GM23338 (cell line): ENCODE measurements around the gene DCP2. TPM values are rescaled to one million over a fixed set of nuclear protein-coding genes. Genes with fewer than 3 reads are reported as not detected.

Experiments used
- ATAC-seq: fragments of 200-7000 bp; cut with Tn5 transposase; 3 replicates; pipeline ENCODE4 v1.9.1; 2020
- DNase-seq: peaks from one replicate; pipeline ENCODE4 v3.0.0-alpha.2; 2015; ENCODE audit warnings: low spot score
- H2AFZ ChIP-seq: fragments of 200-600 bp; sonication (generic); 2 replicates; pipeline ENCODE4 v1.8.0; 2016; ENCODE audit warnings: antibody characterized with exemption, mild to moderate bottlenecking, moderate library complexity
- H3F3A ChIP-seq: fragments of 200-600 bp; sonication (generic); replicated peaks from 2 replicates; pipeline ENCODE4 v1.8.0; 2017; ENCODE audit warnings: antibody characterized with exemption, mixed run types, low read depth
- H3K27ac ChIP-seq: fragments of 200-600 bp; sonication (generic); 2 replicates; pipeline ENCODE4 v1.6.1; 2016; ENCODE audit warnings: low read depth
- H3K27me3 ChIP-seq: fragments of 200-600 bp; sonication (generic); 2 replicates; pipeline ENCODE4 v1.8.0; 2016; ENCODE audit warnings: mild to moderate bottlenecking, mixed run types, moderate library complexity; ENCODE audit not compliant: insufficient read depth
- H3K36me3 ChIP-seq: fragments of 200-600 bp; sonication (generic); 2 replicates; pipeline ENCODE4 v1.8.0; 2016; ENCODE audit warnings: mild to moderate bottlenecking; ENCODE audit not compliant: insufficient read depth
- H3K4me1 ChIP-seq: fragments of 200-600 bp; sonication (generic); 2 replicates; pipeline ENCODE4 v1.8.0; 2016; ENCODE audit warnings: mild to moderate bottlenecking, moderate library complexity; ENCODE audit not compliant: insufficient read depth
- H3K4me2 ChIP-seq: fragments of 200-600 bp; sonication (generic); 2 replicates; pipeline ENCODE4 v1.7.1; 2017; ENCODE audit warnings: mixed run types
- H3K4me3 ChIP-seq: fragments of 200-600 bp; sonication (generic); 2 replicates; pipeline ENCODE4 v1.6.1; 2016; ENCODE audit warnings: mixed run types
- H3K79me2 ChIP-seq: fragments of 200-600 bp; sonication (generic); replicated peaks from 2 replicates; pipeline ENCODE4 v1.8.0; 2017; ENCODE audit warnings: mild to moderate bottlenecking; ENCODE audit not compliant: insufficient read depth
- H3K9me2 ChIP-seq: fragments of 200-600 bp; sonication (generic); 2 replicates; pipeline ENCODE4 v1.8.0; 2017; ENCODE audit not compliant: insufficient read depth
- H4K20me1 ChIP-seq: fragments of 200-600 bp; sonication (generic); replicated peaks from 2 replicates; pipeline ENCODE4 v1.8.0; 2017; ENCODE audit warnings: mild to moderate bottlenecking; ENCODE audit not compliant: insufficient read depth
- H3K27ac Mint-ChIP-seq: 2 replicates; pipeline ENCODE4 v1.8.0; 2020; ENCODE audit warnings: inconsistent platforms, mild to moderate bottlenecking, moderate library complexity, mixed read lengths
- H3K27me3 Mint-ChIP-seq: 3 replicates; pipeline ENCODE4 v1.8.0; 2022; ENCODE audit warnings: low read depth, mild to moderate bottlenecking, moderate library complexity, mixed read lengths, inconsistent platforms; ENCODE audit not compliant: insufficient read depth, poor library complexity
- H3K36me3 Mint-ChIP-seq: 3 replicates; pipeline ENCODE4 v1.8.0; 2021; ENCODE audit warnings: low read depth, mild to moderate bottlenecking, inconsistent platforms, moderate library complexity, mixed read lengths
- H3K4me1 Mint-ChIP-seq: 3 replicates; pipeline ENCODE4 v1.8.0; 2020; ENCODE audit warnings: mild to moderate bottlenecking, inconsistent platforms, mixed read lengths
- H3K4me3 Mint-ChIP-seq: 3 replicates; pipeline ENCODE4 v1.8.0; 2021; ENCODE audit warnings: moderate library complexity, mild to moderate bottlenecking, inconsistent platforms, mixed read lengths
- H3K9me3 Mint-ChIP-seq: 3 replicates; pipeline ENCODE4 v1.8.0; 2020; ENCODE audit warnings: moderate library complexity, mild to moderate bottlenecking, inconsistent platforms, mixed read lengths
- CREB1 ChIP-seq: fragments of 250-450 bp; sonication (Bioruptor Pico); IDR thresholded peaks from 2 replicates; pipeline ENCODE4 v1.5.0; 2020; ENCODE audit warnings: low read depth, mild to moderate bottlenecking, moderate library complexity
- EZH2 ChIP-seq: fragments of 200-600 bp; sonication (generic); IDR thresholded peaks from one replicate; pipeline ENCODE4 v1.8.0; 2017; ENCODE audit warnings: antibody characterized with exemption, mild to moderate bottlenecking, low read depth; ENCODE audit not compliant: unreplicated experiment
- EZH2phosphoT487 ChIP-seq: fragments of 200-600 bp; sonication (generic); IDR thresholded peaks from one replicate; pipeline ENCODE4 v1.8.1; 2018; ENCODE audit warnings: antibody characterized with exemption; ENCODE audit not compliant: unreplicated experiment
- JUNB ChIP-seq: IDR thresholded peaks from one replicate; pipeline ENCODE4 v1.6.1; 2016; ENCODE audit warnings: antibody characterized with exemption; ENCODE audit not compliant: unreplicated experiment
- NANOG ChIP-seq: IDR thresholded peaks from 2 replicates; pipeline ENCODE4 v1.6.1; 2016; ENCODE audit warnings: antibody characterized with exemption, borderline replicate concordance
- POLR2AphosphoS5 ChIP-seq: IDR thresholded peaks from 2 replicates; pipeline ENCODE4 v1.6.1; 2016; ENCODE audit warnings: antibody characterized with exemption, low read depth
- REST ChIP-seq: IDR thresholded peaks from one replicate; pipeline ENCODE4 v1.6.1; 2018; ENCODE audit warnings: antibody characterized with exemption; ENCODE audit not compliant: unreplicated experiment
- STAT1 ChIP-seq: IDR thresholded peaks from one replicate; pipeline ENCODE4 v1.6.1; 2016; ENCODE audit warnings: antibody characterized with exemption; ENCODE audit not compliant: unreplicated experiment
- ZNF114 ChIP-seq: fragments of 250-450 bp; sonication (Bioruptor Pico); IDR thresholded peaks from 2 replicates; pipeline ENCODE4 v1.5.0; 2020; ENCODE audit warnings: mild to moderate bottlenecking, moderate library complexity
- ZNF331 ChIP-seq: fragments of 250-450 bp; sonication (Bioruptor Pico); IDR thresholded peaks from 2 replicates; pipeline ENCODE4 v1.5.0; 2020; ENCODE audit warnings: low read depth, mild to moderate bottlenecking, moderate library complexity
- polyA plus RNA-seq: library from polyadenylated mRNA; unstranded; fragments of >200 nt; fragmentation: Nextera tagmentation; extraction: Ambion mirVana; gene quantifications from 2 replicates; pipeline ENCODE4 v1.2.1, GENCODE V29; 2016
- total RNA-seq: library from RNA; depleted of rRNA; stranded (reverse); fragments of >200 nt; shearing (Covaris generic); gene quantifications from 2 replicates; pipeline ENCODE4 v1.2.3, GENCODE V29; 2014
- TF ChIP-seq, protein P1 (sequence below): IDR thresholded peaks from 2 replicates; pipeline ENCODE4 v1.6.1; 2016; ENCODE audit warnings: antibody characterized with exemption
- TF ChIP-seq, protein P2 (sequence below): fragments of 250-450 bp; sonication (Bioruptor Pico); IDR thresholded peaks from 2 replicates; pipeline ENCODE4 v1.5.0; 2020; ENCODE audit warnings: mild to moderate bottlenecking, moderate library complexity

The DCP2 gene
- total and polyA plus RNA-seq, 2 experiments from 2014 or later, result 96.6 to 165 TPM

- TF ChIP-seq REST, result no peak
- TF ChIP-seq ZNF114, result no peak
- TF ChIP-seq CREB1, result no peak
- TF ChIP-seq ZNF331 (CRISPR knock-in tag), result no peak
- TF ChIP-seq EZH2phosphoT487, result no peak
- TF ChIP-seq NANOG, result no peak
- no peak for TF ChIP-seq EZH2
- no peak for TF ChIP-seq POLR2AphosphoS5
- TF ChIP-seq, protein P1, sequence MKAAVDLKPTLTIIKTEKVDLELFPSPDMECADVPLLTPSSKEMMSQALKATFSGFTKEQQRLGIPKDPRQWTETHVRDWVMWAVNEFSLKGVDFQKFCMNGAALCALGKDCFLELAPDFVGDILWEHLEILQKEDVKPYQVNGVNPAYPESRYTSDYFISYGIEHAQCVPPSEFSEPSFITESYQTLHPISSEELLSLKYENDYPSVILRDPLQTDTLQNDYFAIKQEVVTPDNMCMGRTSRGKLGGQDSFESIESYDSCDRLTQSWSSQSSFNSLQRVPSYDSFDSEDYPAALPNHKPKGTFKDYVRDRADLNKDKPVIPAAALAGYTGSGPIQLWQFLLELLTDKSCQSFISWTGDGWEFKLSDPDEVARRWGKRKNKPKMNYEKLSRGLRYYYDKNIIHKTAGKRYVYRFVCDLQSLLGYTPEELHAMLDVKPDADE, result no peak
- no peak for TF ChIP-seq JUNB
Observed at GRCh38 chr5:113047234-113047633, 70.6 kb downstream of the DCP2 start (continued).

- Mint-ChIP-seq H3K36me3 (peaks cover 11% of the 10 kb centered on the region), H3K4me3 (no peak overlapping the region), H3K27ac (no peak overlapping the region), H3K4me1 (peaks cover 3% of the 10 kb centered on the region; the same call in 1 of the 3 replicates), H3K27me3 (peaks cover 6% of the 10 kb centered on the region), H3K9me3 (no peaks in the 10 kb centered on the region)
- Histone ChIP-seq H3K36me3 (no peaks in the 10 kb centered on the region; the same call in 1 of the 2 replicates), H3K27ac (no peak overlapping the region), H3K4me3 (no peak overlapping the region), H3K4me1 (no peaks in the 10 kb centered on the region), H3F3A (no peaks in the 10 kb centered on the region), H3K9me2 (no peaks in the 10 kb centered on the region), H3K4me2 (no peak overlapping the region), H3K79me2 (no peaks in the 10 kb centered on the region), H2AFZ (no peak overlapping the region), H3K27me3 (no peaks in the 10 kb centered on the region), H4K20me1 (no peaks in the 10 kb centered on the region)
- ATAC-seq (no peak), DNase-seq (no peak)
- TF ChIP-seq STAT1, result no peak
- no peak for TF ChIP-seq EZH2
- TF ChIP-seq, protein P2, sequence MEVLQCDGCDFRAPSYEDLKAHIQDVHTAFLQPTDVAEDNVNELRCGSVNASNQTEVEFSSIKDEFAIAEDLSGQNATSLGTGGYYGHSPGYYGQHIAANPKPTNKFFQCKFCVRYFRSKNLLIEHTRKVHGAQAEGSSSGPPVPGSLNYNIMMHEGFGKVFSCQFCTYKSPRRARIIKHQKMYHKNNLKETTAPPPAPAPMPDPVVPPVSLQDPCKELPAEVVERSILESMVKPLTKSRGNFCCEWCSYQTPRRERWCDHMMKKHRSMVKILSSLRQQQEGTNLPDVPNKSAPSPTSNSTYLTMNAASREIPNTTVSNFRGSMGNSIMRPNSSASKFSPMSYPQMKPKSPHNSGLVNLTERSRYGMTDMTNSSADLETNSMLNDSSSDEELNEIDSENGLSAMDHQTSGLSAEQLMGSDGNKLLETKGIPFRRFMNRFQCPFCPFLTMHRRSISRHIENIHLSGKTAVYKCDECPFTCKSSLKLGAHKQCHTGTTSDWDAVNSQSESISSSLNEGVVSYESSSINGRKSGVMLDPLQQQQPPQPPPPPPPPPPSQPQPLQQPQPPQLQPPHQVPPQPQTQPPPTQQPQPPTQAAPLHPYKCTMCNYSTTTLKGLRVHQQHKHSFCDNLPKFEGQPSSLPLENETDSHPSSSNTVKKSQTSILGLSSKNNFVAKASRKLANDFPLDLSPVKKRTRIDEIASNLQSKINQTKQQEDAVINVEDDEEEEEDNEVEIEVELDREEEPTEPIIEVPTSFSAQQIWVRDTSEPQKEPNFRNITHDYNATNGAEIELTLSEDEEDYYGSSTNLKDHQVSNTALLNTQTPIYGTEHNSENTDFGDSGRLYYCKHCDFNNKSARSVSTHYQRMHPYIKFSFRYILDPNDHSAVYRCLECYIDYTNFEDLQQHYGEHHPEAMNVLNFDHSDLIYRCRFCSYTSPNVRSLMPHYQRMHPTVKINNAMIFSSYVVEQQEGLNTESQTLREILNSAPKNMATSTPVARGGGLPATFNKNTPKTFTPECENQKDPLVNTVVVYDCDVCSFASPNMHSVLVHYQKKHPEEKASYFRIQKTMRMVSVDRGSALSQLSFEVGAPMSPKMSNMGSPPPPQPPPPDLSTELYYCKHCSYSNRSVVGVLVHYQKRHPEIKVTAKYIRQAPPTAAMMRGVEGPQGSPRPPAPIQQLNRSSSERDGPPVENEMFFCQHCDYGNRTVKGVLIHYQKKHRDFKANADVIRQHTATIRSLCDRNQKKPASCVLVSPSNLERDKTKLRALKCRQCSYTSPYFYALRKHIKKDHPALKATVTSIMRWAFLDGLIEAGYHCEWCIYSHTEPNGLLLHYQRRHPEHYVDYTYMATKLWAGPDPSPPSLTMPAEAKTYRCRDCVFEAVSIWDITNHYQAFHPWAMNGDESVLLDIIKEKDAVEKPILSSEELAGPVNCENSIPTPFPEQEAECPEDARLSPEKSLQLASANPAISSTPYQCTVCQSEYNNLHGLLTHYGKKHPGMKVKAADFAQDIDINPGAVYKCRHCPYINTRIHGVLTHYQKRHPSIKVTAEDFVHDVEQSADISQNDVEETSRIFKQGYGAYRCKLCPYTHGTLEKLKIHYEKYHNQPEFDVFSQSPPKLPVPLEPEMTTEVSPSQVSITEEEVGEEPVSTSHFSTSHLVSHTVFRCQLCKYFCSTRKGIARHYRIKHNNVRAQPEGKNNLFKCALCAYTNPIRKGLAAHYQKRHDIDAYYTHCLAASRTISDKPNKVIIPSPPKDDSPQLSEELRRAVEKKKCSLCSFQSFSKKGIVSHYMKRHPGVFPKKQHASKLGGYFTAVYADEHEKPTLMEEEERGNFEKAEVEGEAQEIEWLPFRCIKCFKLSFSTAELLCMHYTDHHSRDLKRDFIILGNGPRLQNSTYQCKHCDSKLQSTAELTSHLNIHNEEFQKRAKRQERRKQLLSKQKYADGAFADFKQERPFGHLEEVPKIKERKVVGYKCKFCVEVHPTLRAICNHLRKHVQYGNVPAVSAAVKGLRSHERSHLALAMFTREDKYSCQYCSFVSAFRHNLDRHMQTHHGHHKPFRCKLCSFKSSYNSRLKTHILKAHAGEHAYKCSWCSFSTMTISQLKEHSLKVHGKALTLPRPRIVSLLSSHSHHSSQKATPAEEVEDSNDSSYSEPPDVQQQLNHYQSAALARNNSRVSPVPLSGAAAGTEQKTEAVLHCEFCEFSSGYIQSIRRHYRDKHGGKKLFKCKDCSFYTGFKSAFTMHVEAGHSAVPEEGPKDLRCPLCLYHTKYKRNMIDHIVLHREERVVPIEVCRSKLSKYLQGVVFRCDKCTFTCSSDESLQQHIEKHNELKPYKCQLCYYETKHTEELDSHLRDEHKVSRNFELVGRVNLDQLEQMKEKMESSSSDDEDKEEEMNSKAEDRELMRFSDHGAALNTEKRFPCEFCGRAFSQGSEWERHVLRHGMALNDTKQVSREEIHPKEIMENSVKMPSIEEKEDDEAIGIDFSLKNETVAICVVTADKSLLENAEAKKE (CRISPR knock-in tag), result no peak
- no peak for TF ChIP-seq POLR2AphosphoS5
- TF ChIP-seq JUNB, result no peak
- no peak for TF ChIP-seq CREB1
- TF ChIP-seq NANOG, result no peak
- TF ChIP-seq, protein P1, result no peak
Observed at GRCh38 chr5:113047733-113048652, 71.4 kb downstream of the DCP2 start.
